Fibroblast of lung (primary cell): ENCODE measurements around the gene FOSL2.

Source experiments
- CTCF ChIP-seq, 2 donors: IDR thresholded peaks in 1 of 2; conservative IDR thresholded peaks in 1 of 2; 1 replicate in 1 of 2; 2 replicates in 1 of 2; pipeline ENCODE4 v1.5.1; 2011 to 2012; ENCODE audit warnings: low read length in 2 of 2, control low read depth in 1 of 2, inconsistent platforms in 1 of 2, low read depth in 1 of 2, mild to moderate bottlenecking in 1 of 2
- EZH2 ChIP-seq: IDR thresholded peaks from 2 replicates; pipeline ENCODE4 v1.5.1; 2012; ENCODE audit warnings: low read length, control low read depth, mild to moderate bottlenecking; ENCODE audit errors: missing control alignments

DNA sequence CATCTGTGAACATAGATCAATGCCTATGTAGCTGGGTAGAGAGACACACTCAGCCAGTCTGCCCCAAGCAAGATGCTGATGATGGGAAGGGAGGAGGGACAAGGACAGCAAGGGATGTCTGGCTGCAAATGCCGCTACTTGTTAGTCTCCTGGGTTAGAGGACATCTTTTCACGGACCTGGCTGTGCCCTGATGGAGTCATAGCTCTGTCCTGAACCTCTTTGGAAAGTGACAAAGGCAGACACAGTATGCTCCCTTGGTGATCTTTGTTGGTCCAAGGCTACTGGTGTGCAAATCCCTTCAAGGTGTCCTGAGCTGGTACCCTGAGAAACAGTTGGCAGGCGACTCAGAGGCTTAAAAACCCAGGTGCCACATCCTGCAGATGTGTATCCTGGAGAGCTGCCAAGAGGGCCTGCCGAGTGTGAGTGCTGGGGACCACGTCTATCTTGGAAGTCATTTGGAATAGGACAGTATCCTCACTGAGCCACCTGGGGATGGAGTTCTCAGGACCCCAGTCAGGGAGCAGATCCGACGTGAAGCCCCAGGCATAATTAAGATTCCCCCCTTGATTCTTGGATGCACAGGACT lies 10.8 kb downstream of the FOSL2 start:
- TF ChIP-seq CTCF (conservative IDR thresholded peaks at IDR 0.05 in 1 of 2, IDR thresholded peaks at IDR 0.05 in 1 of 2; ENCODE audit: low read depth in 1 of 2, low read length in 2 of 2) (no peak), EZH2 (no peak)
